ENCODE data around the gene COG8.
"Not testable (repeated sequence)": the region's sequence is repeated elsewhere in the genome, so short reads cannot be mapped to it uniquely, and the experiment has no call there.

COG8 gene, protein sequence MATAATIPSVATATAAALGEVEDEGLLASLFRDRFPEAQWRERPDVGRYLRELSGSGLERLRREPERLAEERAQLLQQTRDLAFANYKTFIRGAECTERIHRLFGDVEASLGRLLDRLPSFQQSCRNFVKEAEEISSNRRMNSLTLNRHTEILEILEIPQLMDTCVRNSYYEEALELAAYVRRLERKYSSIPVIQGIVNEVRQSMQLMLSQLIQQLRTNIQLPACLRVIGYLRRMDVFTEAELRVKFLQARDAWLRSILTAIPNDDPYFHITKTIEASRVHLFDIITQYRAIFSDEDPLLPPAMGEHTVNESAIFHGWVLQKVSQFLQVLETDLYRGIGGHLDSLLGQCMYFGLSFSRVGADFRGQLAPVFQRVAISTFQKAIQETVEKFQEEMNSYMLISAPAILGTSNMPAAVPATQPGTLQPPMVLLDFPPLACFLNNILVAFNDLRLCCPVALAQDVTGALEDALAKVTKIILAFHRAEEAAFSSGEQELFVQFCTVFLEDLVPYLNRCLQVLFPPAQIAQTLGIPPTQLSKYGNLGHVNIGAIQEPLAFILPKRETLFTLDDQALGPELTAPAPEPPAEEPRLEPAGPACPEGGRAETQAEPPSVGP

DNA sequence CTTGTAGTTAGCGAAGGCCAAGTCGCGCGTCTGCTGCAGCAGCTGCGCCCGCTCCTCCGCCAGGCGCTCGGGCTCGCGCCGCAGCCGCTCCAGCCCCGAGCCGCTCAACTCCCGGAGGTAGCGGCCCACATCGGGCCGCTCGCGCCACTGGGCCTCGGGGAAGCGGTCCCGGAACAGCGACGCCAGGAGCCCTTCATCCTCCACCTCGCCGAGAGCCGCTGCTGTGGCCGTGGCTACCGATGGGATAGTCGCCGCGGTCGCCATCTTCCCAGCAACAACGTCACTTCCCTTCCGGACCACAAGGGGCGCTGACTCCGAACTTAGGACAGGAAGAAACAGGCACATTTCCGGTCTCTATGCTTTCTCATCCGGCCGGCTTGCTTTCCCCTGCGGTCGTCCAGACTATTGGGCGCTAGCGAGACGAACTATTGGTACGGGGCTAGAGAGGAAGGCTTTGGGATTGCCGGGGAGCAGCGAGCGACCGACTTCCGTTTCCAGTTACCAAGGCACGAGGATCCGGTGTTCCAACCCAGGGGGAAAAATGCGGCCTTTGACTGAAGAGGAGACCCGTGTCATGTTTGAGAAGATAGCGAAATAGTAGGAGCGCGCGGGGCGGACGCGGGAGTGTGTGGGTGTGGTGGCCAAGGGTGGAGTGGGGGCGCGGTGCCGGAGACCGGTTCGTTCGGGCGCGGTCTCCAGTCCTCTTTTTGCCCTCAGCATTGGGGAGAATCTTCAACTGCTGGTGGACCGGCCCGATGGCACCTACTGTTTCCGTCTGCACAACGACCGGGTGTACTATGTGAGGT, at the start of gene COG8, which contains the start of gene NIP7:
COG8 (minus strand) TSS at position 276 of the 806 bp plus-strand sequence; CDS start at position 264, 12 bp downstream.
NIP7 (plus strand) TSS at position 484 of the 806 bp plus-strand sequence; CDS start at position 542, 58 bp downstream.
- DNase-seq: peak; percentile 30 to 97 (median 91)

DNA sequence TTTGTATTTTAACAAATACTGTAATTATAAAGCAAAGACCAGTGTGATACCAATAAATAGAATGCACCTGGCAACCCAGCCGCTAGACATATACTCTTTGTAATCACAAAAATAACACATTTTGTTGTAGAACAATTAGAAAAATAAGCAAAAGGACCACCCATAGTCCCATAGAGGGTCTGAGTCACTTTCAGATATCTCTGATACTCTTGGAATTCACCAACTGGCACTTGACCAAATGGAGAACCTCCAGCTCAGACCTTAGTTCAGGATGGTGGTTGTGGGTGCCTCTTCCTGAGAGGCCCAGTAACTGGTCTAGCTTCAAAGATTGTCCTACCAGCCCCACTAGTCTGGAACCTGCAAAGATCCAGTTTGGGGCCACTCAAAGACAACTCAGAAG, 47.2 kb upstream of the COG8 start:
- DNase-seq: no peak

DNA sequence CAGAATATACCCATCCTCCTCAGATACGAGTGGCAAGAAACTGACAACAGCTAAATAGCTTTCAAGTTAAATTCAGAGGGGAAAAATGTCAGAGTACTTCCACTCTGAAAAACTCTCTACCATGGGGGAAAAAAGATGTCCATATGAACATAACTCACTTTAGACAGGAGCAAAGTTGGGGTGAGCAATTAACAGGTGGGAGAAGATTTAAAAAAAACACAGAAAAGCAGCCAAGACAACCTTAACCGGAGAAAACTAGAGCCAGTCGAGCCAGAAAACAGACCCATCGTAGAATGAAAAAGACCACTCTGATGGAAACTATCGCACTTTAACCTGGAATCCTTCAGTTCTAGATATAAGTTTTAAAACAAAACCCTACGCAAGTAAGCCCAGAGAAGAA, 45.6 kb upstream of the COG8 start:
- no peak for DNase-seq

DNA sequence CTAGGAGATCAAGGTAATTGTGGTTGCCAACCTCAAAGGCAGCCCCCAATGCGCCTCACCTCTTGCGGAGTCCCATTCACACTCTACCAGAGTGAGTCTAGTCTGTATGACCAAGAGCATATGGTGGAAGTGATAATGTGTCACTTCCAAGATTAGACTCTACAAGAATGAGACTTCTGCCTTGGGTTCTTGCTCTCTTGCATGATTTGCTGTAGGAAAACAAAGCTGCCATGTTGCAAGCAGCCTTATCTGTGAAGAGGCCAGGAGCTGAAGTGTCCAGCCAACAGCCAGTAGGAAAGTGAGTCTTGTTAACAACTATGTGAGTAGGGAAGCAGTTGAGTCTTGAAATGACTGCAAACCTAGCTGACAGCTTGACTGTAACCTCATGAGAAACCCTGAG, 43.1 kb upstream of the COG8 start:
- no peak for DNase-seq

DNA sequence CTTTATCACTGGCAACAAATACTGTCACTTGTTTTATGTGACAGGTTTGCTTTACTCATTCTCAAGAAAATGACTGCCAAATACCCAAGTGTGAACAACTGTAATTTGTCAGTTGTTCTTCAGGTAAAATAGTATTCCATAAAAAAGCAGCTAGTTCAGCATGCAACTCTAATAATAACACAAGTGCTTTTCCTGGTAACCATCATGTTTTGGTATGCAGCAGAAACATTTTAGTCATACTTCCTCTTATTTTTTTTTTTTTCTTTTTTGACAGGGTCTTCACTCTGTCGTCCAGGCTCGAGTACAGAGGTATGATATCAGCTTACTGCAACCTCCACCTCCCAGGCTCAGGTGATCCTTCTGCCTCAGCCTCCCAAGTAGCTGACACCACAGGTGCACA, 41.9 kb upstream of the COG8 start:
- no peak for DNase-seq

DNA sequence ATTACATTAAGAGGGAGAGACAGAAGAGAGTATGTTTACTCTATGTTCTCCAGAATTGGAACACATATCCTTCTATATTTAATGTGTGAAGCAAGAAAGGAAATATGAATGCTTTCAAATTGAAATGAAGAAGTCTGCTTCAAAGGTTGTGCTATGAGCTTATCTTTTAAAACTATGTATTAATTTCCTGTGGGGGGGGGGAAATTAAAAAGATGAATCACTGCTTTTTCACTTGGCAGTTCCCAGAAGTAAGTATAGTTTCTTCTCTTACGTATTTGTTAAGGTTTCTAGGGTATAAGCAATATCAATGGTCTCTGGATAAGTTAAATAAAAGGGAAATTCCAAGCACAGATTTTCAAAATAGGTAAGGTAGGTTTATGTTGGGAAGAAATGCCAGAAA, 39.4 kb upstream of the COG8 start:
- DNase-seq: no peak

DNA sequence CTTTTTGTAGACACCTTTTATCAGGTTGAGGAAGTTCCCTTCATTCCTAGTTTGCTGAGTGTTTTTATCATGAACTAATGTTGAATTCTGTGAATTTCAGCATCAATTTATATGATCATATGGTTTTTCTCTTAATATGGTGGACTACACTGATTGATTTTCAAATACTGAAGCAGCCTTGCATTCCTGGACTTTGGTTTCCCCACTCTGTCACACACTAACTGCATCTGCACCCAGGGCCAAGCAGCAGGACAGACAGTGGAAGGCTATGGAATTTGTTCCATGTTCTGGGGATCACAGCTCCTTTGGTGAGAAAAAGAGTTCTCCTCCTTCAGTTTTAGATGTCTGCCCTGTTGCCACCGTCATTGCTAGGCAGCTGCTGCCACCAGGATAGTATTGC, 38.7 kb upstream of the COG8 start:
- no peak for DNase-seq

DNA sequence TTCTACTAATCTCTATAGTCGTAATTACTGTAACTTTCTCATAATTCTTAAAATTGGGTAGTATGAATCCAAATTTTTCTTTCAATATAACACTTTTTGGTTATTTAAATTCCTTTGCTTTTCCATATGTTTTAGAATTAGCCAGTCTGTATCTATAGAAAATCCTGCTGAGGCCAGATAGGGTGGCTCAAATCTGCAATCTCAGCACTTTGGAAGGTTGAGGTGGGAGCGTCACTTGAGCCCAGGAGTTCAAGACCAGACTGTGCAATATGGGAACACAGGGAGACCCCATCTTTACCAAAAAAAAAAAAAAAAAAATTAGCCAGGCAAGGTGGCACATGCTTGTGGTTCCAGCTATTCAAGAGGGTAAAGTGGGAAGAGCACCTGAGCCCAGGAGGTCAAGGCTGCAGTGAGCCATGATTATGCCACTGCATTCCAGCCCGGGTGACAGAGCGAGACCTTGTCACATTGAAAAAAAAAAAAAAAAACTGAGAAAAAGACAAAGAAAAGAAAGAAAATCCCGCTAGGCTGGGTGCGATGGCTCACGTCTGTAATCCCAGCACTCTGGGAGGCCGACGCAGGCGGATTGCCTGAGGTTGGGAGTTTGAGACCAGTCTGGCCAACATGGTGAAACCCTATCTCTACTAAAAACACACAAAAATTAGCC, 37.2 kb upstream of the COG8 start:
- DNase-seq: no peak

DNA sequence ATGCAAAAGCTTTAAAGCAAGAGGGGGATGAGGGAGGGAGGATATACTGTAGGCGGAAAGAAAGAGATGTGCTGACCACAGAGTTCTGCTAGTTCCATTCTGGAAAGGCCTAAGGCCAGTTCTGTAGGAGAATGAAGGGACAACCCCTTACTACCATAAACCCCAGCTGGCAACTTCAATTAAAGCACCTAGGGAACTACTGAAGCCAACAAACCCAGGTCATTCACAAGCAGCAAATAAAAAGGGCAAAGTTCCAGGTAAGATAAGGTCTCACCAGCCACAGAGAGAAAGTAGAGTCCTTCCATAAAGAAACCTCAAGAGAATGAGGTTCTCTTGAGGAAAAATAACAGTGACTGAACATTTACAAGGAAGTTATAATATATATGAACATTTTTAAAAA, 33.7 kb upstream of the COG8 start:
- no peak for DNase-seq

DNA sequence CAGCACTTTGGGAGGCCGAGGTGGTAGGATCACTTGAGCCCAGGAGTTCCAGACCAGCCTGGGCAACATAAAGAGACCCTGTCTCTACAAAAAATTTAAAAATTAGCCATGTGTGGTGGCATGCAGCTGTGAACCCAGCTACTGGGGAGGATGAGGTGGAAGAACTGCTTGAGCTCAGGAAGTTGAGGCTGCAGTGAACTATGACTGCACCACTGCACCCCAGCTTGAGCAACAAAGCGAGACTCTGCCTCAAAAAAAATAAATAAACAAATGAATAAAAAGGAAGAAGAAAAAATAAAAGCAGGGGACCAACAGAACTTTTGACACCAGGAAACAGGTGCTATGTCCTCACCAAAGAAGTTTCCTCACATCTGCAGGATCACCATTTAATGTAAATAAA, 32.2 kb upstream of the COG8 start:
- DNase-seq: no peak

DNA sequence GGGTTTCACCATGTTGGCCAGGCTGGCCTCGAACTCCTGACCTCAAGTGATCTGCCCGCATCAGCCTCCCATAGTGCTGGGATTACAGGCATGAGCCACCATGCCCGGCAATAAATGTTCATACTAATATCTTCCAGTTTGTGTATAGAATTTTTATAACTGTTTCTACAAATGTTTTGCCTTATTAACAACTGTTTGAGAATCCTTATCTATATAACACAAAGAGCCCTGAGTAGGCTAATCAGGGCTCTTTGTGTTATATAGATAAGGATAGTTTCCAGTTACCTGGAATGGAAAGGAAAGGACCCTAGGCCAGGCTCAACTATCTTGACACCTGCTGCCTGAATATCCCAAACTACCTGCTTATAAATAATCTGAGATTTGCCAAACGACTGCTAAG, 29.5 kb upstream of the COG8 start:
- DNase-seq: no peak

DNA sequence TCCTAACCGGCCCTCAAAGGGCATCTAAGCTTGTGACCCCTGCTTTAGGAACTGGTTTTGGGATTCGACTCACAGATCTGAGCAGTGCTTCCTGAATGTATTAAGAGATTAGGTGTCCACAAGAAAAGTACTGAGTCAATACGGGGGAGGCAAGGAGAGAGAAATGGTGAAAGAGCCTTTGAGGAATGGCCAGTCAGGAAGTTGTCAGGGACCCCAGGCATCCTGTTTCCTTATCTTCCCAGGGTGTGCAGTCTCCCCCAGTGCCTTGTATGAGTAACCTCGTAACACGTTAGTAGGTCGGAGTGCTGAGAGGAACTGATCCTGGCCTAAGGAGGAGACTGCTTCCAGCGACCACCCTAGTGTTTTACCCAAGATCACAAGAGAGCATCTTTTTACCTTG, 28.6 kb upstream of the COG8 start:
- DNase-seq: no peak

DNA sequence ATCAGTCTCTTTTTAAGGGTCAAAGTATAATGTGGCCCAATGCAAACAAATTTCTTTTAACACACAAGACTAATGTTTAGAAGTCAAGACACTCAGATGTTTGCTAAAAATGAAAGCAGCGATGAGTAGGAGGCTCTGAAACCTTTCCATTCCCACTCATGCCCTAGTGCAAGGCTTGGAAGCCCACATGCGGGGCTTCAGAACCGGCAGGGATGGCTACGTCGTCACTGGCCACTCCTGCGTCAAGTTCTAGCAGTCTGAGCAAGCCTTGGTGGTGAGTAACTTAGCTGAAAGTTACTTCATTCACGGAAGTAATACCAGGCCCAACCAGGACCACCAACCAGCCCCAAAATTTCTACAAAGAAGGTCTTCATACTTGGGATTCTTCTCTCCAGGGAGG, 27.1 kb upstream of the COG8 start:
- DNase-seq: no peak

DNA sequence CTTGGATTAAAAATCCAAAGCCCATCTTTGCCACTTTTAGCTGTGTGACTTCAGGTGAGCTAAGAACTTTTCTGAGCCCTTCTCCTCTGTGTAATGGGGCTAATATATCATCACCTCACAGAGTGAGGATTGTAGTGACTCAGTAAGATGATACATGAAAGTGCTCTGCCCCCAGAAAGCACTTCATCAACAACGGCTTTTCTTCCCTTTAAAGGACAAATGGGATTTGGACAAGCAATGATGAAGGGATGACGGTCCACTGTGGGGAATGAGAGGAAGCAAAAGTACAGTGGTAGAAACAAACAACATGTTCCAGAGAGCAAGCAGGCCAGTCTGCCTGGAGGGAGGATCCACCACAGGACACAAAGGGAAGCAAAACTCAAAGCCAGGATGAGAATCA, 26.5 kb upstream of the COG8 start:
- DNase-seq: peak in 1 of 51 donors; percentile 5

DNA sequence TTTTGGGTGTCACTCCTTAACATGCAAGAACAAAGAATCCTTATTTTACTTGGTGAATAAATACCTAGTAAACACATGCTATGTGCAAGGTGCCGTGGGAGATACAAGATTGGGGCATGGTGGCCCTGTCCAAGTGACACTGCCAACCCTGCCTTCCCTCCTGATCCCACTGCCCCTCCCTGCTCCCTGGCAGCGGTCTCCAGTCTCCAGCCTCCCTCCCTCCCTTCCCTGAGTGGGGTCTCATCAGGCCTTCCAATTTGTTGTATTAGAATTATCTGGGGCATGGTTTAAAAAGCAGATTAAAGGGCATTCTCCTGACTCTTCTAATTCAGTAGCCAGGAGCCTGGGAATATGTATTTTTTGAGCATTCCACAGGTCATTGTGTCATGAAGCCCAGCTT, 24.7 kb upstream of the COG8 start:
- DNase-seq: no peak

DNA sequence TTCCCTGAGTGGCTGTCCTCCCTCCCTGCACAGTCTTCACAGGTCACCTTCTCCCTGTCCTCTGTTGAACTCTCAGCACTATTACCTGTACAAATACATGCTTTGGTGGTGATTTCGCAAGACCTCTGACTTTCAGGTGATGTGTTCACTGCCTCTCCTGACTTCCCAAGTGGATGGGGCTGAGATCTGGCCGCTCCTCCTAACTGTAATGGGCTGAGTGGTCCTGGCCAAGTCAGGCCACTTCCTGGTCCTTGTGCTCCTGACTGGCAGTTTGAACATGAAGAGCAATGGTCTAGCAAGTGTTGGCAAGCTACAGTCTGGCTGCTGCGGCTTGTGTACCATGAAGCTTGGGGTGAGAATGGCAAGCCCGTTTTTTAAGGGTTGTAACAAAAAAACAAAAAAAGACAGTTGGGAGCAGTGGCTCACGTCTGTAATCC, 23.9 kb upstream of the COG8 start:
- DNase-seq: no peak

DNA sequence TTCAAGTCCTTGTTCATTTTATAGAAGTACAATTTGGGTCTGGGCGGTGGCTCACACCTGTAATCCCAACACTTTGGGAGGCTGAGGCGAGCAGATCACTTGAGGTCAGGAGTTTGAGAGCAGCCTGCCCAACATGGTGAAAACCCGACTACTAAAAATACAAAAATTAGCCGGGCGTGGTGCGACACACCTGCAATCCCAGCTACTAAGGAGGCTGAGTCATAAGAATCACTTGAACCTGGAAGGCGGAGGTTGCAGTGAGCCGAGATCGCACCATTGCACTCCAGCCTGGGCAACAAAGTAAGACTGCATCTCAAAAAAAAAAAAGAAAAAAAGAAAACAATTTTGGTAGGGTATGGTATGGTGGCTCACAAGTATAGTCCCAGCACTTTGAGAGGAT, 20.7 kb upstream of the COG8 start:
- not testable (repeated sequence) for DNase-seq

DNA sequence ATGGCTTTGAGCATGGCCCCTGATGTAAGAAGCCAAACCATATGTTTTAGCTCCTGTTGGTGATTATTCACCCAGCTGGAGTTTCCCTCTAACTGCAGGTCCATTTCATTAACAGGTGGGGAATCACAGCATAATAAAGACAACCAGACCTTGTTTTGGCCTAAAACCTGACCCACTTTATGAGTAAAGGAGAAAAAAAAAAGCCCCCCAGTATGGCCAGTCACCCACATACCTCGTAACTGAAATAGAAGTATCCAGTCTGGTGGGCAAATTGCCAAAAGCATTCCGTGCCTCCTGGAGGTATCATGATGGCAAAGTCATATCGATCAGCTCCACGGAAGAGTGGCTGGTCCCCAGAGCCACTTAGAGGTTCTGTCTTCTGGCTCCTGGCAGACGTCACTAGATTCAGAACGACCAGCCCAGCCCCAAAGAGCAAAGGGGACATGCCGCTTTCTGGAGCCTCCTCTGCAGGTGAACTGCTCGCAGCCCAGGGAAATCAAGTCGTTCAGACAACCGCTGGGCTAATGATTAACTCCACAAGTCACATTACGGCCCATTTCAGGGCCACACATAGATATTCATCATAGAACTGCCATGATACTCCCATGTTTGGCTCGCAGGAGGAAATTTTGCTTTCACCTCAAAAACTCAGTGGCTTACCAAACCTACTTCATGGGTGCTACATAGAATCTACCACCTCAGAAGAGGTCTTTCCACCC, 12.1 kb upstream of the COG8 start, which contains the start of gene TMED6:
TMED6 (minus strand) TSS at position 478 of the 719 bp plus-strand sequence; CDS start at position 445, 33 bp downstream.
- DNase-seq: no peak

DNA sequence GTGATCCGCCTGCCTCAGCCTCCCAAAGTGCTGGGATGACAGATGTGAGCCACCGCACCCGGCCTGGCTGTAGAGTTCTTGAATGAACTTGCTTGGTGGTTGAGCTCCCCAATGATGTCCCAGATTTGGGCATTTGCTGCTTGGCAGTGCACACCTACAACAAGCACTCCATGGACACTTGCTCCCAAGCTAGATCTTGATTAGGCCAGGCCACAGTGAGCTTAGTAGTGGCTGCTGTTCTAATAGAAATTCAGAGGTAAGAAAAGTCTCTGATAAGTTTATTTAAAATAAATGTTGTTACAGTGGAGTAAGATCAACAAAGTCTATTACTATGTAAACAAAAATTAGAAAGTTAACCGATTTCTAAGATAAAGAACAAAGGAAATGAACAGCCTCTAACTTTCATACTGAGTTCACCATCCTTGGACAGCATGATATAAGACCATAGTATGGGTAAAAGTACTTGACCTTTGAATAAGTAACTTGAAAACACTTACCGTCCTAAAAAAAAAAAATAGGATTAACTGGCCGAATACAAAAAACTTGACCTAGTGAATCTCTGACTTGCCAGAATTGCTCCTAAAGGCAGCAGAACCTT, 11.3 kb upstream of the COG8 start:
- no peak for DNase-seq

DNA sequence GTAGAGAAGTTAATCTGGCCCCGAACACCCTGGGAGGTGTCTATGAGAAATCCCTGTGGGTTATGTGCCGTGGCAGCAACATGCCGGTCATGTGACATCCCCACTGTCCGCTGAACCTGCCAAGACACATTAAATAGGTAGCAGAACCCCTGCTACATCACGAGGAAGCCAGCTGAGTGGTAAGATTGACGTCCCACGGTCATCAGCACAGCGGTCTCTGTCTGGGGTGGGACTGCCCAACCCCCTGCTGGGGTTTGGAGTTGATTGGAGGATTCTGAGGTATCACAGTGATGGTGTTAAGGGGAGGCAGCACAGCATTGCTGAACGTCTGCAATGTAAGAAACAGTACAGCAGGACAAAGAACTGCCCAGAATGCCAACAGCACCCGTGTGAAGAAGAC, 10.2 kb upstream of the COG8 start:
- no peak for DNase-seq
